HG02678 (cell line): ENCODE results near the gene GPR150.
"Not testable (repeated sequence)": the region's sequence is repeated elsewhere in the genome, so short reads cannot be mapped to it uniquely, and the experiment has no call there.

ENCODE experiments used
- ATAC-seq: cut with Tn5 transposase; IDR thresholded peaks from one replicate; pipeline ENCODE4 v1.9.1; 2021; ENCODE audit warnings: mild to moderate bottlenecking, moderate library complexity; ENCODE audit not compliant: unreplicated experiment

GPR150 gene

GRCh38 chr5:95623706-95624105 is 3.8 kb downstream of the GPR150 start:
- no peak for ATAC-seq

GRCh38 chr5:95624368-95624767 is 4.5 kb downstream of the GPR150 start:
- ATAC-seq: no peak

GRCh38 chr5:95626701-95627100 is 6.8 kb downstream of the GPR150 start:
- no peak for ATAC-seq

GRCh38 chr5:95627971-95628810 is 8.3 kb downstream of the GPR150 start:
- no peak for ATAC-seq

GRCh38 chr5:95628933-95629332 is 9.0 kb downstream of the GPR150 start:
- no peak for ATAC-seq

- no peak for ATAC-seq
These were observed 10.6 kb downstream of the GPR150 start for GRCh38 chr5:95630394-95630917.

- ATAC-seq: no peak
These were observed 11.5 kb downstream of the GPR150 start for GRCh38 chr5:95631255-95631958.

GRCh38 chr5:95631991-95632675 is 12.2 kb downstream of the GPR150 start:
- ATAC-seq: peak; percentile 90

- ATAC-seq: not testable (repeated sequence)
These were observed 13.1 kb downstream of the GPR150 start for GRCh38 chr5:95632942-95633341.

GRCh38 chr5:95633671-95634070 is 13.8 kb downstream of the GPR150 start:
- no peak for ATAC-seq

- ATAC-seq: no peak
These were observed 14.2 kb downstream of the GPR150 start for GRCh38 chr5:95634081-95634480.

- ATAC-seq: no peak
These were observed 18.7 kb downstream of the GPR150 start for GRCh38 chr5:95638632-95639031.

- no peak for ATAC-seq
These were observed 21.9 kb downstream of the GPR150 start for GRCh38 chr5:95641741-95642220.

- ATAC-seq: no peak
These were observed 23.3 kb downstream of the GPR150 start for GRCh38 chr5:95643152-95643551.

GRCh38 chr5:95644351-95645042 is 24.6 kb downstream of the GPR150 start:
- peak; percentile 34 for ATAC-seq

GRCh38 chr5:95646226-95646568 is 26.3 kb downstream of the GPR150 start:
- not testable (repeated sequence) for ATAC-seq

- peak; percentile 97 for ATAC-seq
These were observed 26.9 kb downstream of the GPR150 start, which contains the start of gene RFESD for GRCh38 chr5:95646569-95647431. TSS of gene RFESD (plus strand) at chr5:95646777. CDS start at chr5:95652272, 5,495 bp downstream.

- no peak for ATAC-seq
These were observed 28.3 kb downstream of the GPR150 start for GRCh38 chr5:95647886-95648860.
